PC-3 (cell line): ENCODE data around the gene ADORA2A.

Source experiments
- CTCF ChIP-seq: fragments of 300-600 bp; sonication (generic); conservative IDR thresholded peaks from 2 replicates; pipeline ENCODE4 v1.5.1; 2017; ENCODE audit warnings: antibody characterized with exemption, low read depth, mild to moderate bottlenecking, low read length
- EZH2 ChIP-seq: fragments of 300-600 bp; sonication (generic); IDR thresholded peaks from one replicate; pipeline ENCODE4 v1.6.1; 2017; ENCODE audit warnings: antibody characterized with exemption, mild to moderate bottlenecking, low read length; ENCODE audit not compliant: unreplicated experiment
- EZH2phosphoT487 ChIP-seq: fragments of 300-600 bp; sonication (generic); IDR thresholded peaks from 2 replicates; pipeline ENCODE4 v1.6.1; 2018; ENCODE audit warnings: mild to moderate bottlenecking, antibody characterized with exemption, low read length, borderline replicate concordance

DNA sequence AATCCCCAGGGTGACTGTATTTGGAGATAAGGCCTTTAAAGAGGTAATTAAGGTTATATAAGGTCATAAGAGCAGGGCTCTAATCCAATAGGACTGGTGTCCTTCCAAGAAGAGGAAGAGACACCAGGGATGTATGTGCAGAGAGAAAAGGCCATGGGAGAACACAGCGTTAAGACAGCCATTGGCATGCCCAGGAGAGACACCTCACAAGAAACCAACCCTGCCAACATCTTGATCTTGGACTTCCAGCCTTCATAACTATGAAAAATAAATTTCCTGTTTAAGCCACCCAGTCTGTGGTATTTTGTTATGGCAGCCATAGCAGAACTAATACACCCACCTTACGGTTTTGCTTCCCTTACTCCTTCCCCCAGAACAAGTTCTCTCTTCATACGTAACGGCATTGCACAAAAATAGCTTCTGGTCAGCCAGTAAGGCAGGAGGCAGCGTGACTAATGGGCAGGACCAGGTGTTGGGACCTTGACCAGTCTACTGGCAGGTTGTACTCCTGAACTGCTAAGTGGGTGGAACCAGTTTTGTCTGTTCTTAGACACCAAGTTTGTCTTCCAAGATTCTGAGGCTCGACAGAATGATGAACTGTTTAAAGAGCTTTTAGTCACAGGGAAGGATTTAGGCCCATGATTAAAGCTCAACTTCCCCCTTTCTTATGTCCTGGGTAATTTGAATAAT is 35.8 kb downstream of the ADORA2A start:
- TF ChIP-seq CTCF (no peak), EZH2 (no peak), EZH2phosphoT487 (no peak)
